Measurements from ENCODE around the gene MUC15.

Gene MUC15

GRCh38 chr11:26573896-26574295, 1.8 kb upstream of the MUC15 start:
- no peak for DNase-seq

GRCh38 chr11:26572770-26573402, 823 bp upstream of the MUC15 start:
- DNase-seq = no peak

DNA sequence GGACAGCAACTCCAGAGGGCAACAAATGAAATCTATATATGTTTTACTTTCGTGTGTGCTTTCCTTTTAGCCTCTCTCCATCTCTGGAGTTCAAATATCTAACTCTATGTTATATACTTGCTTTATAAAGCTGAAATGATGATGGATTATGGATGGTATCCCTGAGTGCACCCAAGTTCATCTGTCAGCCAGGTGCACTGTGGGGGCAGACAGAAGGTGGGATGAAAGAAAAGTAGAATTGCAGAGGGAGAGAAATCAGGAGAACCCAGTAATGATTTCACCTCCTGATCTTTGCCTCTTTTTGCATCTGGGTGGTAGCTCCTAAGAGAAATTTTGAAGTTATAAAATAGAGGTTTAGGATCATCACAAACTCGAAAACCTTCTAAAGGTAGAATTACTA, 2.4 kb downstream of the MUC15 start:
- DNase-seq = no peak

GRCh38 chr11:26558190-26558589, 13.9 kb downstream of the MUC15 start:
- DNase-seq = no peak

DNA sequence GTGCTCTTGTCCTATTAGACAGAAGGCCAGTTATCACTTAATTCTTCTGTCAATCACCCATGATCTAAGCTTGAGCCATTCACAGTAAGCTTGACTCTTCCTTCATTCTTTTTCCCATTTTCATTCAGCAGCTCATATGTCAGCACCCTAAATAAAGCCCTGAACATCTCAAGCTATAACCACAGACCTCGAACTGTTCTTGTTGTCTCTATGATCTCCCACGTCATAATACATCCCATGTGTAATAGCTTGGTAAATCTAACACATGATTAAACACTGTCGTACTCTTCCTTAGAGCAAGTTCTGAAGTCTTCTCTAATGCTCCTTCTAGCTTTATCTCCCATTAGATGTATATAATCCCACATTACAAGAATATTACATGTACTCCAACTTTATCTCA, 14.4 kb downstream of the MUC15 start:
- no peak for DNase-seq

DNA sequence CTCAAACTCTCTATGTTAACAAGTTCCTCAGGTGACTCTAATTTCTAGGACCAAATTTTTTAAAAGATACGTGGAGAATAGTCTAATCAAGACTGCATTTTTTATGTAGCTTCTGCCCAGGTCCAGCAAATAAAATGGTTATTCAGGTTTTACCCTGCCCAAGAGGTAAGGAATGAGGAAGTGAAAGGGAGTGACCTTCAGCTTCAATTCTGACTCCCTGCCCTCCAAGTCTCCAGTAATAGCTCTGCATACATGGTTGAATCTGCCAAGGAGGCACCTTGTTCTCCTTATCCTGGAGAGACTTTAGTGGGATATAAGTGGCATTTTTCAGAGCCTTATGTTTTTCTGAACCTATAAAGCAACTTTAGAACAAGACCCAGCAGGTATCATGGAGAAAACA, 15.5 kb downstream of the MUC15 start:
- no peak for DNase-seq

- no peak for DNase-seq
These were observed 17.6 kb downstream of the MUC15 start for GRCh38 chr11:26554455-26554854.

DNA sequence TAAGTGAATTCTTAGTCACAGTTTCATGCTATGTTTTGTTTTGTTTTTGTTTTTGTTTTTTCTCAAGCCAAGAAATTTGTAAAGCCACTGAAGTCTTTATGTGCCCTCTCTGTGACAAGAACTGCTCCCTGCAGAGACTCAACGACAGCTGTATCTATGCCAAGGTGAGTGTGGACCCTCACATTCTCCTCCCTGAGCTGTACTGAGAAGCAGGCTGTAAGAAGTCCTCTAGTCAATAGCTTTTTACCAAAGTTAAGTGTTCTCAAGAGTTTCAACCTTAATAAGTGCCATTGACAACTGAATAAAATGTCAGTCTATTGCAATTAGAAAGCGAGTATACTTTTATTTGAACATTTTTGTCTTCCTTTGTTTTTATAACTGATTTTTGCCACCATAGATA, 18.9 kb downstream of the MUC15 start:
- DNase-seq = no peak

DNA sequence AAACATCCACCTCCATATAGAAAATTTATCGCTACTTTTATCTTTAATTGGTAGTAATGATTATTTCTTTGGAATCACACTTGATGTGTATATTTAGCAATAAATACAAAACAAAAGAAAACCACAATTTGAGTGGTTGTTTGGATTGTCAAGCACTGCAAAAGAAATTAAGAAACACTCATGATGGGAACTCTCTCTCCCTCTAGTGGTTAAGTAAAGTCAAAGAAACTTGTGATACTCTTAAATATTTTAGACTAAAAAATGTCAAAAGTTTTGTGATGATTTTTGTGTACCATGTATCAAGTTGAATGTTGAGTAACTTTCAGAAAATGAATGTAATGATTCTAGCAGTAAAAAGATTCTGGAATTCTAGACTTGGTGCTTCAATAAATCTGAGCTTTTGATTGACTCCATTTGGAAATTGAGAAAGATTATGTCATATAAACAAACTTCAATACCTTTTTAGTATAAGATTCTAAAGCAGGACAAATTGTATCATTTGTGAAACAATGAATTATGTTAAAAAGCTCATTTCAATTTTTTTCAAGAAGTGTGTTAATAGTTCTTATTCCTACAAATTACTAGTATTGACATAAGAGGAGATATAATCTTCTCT, 20.8 kb downstream of the MUC15 start:
- no peak for DNase-seq

DNA sequence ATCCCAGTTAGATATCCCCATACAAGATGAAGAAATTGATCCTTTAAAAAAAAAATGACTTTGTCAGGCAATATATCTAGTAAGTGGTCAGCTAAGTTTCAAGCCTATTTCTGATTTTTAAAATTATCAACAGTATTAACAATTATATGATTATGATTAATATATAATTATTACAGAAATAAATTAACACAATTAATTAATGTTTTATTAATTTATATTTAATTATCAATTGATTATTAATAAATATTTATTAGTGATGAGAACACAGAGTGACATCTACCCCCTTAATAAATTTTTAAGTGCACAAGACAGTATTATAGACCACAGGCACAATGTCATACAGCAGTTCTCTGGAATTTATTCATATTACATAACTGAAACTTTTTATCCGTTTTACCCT, 22.0 kb downstream of the MUC15 start:
- DNase-seq = no peak

- DNase-seq = no peak
These were observed 22.9 kb downstream of the MUC15 start for GRCh38 chr11:26549176-26549575.

- no peak for DNase-seq
These were observed 30.2 kb downstream of the MUC15 start for GRCh38 chr11:26541870-26542269.

DNA sequence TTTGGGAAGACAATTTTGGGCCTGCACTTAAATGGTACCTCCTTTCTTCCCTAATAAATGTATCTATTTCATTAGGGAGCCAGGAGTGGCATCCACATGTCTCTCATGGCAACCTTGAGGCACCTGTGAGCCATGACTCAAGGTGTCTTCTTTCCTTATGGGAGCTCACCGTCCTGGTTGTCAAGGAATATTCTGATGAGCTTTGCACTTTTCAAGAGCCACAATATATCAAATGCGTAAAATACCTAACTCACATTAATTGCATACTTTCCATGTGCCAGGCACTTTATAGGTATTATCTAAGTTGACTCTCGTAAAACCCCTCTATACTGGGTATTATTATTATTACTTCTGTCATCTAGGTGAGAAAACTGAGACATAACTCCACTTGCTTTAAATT, 32.5 kb downstream of the MUC15 start:
- no peak for DNase-seq

DNA sequence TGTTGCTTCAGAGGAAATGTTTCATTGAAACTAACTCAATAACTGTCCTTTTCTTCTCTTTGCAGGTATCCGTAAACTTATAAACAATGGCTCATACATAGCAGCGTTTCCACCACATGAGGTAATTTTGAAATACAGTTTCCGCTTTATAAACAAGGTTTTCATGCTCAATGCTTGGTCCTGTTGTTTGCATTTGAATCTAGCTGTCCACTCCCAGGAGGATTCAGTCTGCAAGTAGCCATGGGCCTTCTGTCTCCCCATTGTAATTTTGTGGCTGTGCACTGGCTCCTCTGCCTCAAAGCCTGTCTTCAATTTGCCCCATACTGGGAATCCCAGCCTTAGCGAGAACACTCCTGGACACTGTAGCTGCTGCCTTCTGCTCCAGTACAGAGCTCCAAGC, 34.7 kb downstream of the MUC15 start:
- DNase-seq = no peak

DNA sequence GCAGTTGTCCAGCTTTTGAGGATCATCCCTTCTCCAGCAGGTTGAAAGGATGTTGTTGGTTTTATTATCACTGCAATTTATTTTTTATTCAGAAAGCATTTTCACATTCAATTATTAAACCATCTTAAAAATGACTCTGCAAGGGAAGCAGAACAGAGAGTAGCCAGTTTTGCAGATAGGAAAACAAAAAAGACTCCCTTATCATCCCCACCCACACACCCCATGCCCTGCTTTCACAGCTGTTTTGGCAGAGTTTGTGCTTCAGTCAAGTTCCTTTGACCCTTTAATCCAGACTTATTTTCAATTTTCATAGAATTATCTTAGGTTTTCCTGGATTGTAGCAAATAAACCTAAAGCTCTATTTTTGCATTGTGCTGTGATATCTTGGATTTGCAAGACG, 44.4 kb downstream of the MUC15 start:
- no peak for DNase-seq

- DNase-seq = no peak
These were observed 49.0 kb downstream of the MUC15 start for GRCh38 chr11:26522912-26523610.

DNA sequence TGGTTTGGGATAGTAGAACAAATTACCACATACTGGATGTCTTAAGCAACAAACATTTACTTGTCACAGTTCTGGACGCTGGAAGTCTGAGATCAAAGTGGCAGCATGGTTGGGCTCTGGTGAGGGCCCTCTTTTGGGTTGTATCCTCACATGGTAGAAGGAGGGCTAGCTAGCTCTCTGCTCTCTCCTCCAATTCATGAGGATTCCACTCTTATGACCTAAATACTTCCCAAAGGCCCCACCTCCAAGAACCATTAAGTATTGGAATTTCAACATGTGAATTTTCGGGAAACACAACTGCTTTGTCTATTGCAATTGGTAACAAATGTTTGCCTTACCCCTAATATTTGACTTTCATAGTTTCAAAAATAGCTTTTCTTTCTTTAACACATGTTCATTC, 52.6 kb downstream of the MUC15 start:
- no peak for DNase-seq

DNA sequence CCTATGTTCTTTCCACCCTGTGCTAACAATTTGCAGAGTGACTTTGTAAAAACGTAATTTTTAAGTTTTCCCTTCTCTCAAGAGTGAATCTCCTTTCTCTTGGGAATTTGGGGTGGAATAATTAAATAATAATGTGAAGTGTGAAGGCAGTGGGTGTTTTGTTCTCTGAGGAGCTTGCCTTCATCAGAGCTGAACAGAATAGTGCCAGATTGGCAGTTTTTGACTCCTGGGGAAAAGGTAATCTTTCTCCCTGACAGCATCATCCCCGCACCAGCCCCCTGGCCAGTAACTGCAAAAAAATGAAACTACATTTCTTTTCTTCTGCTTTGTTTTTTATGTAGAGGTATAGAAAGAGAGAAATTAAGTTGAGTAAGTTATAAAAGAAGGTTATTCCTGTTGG, 59.9 kb downstream of the MUC15 start:
- DNase-seq = no peak

- DNase-seq = no peak
These were observed 61.3 kb downstream of the MUC15 start for GRCh38 chr11:26510756-26511155.

- no peak for DNase-seq
These were observed 61.9 kb downstream of the MUC15 start for GRCh38 chr11:26510164-26510563.

All from activated CD8-positive, alpha-beta memory T cell treated with anti-CD3 and anti-CD28 coated beads, Interleukin-2, amount 50 U/mL, for 48 hours (primary cell).